GM19328 (cell line): ENCODE results near the gene RAPGEF2.
"Not testable (repeated sequence)": the region's sequence is repeated elsewhere in the genome, so short reads cannot be mapped to it uniquely, and the experiment has no call there.

Experiments used
- ATAC-seq: cut with Tn5 transposase; IDR thresholded peaks from one replicate; pipeline ENCODE4 v1.9.1; 2021; ENCODE audit warnings: mild to moderate bottlenecking, moderate library complexity; ENCODE audit not compliant: unreplicated experiment

RAPGEF2 gene

GRCh38 chr4:159353422-159354116 is 250.7 kb downstream of the RAPGEF2 start:
- ATAC-seq, result no peak

- no peak for ATAC-seq
These were observed 252.6 kb downstream of the RAPGEF2 start for GRCh38 chr4:159355466-159355865.

GRCh38 chr4:159357350-159357749 is 254.5 kb downstream of the RAPGEF2 start:
- ATAC-seq, result no peak

GRCh38 chr4:159358226-159358625 is 255.3 kb downstream of the RAPGEF2 start:
- no peak for ATAC-seq

- no peak for ATAC-seq
These were observed 257.7 kb downstream of the RAPGEF2 start for GRCh38 chr4:159360549-159360948.

- ATAC-seq, result no peak
These were observed 260.5 kb downstream of the RAPGEF2 start for GRCh38 chr4:159363361-159363760.

- ATAC-seq, result no peak
These were observed 264.3 kb downstream of the RAPGEF2 start for GRCh38 chr4:159366966-159367780.

GRCh38 chr4:159367781-159368080 is 264.9 kb downstream of the RAPGEF2 start:
- peak; percentile 65 for ATAC-seq

- no peak for ATAC-seq
These were observed 265.4 kb downstream of the RAPGEF2 start for GRCh38 chr4:159368320-159368719.

GRCh38 chr4:159369256-159369655 is 266.4 kb downstream of the RAPGEF2 start:
- no peak for ATAC-seq

- ATAC-seq, result no peak
These were observed 267.4 kb downstream of the RAPGEF2 start for GRCh38 chr4:159370286-159370685.

GRCh38 chr4:159374749-159375530 is 272.1 kb downstream of the RAPGEF2 start:
- ATAC-seq, result no peak

- ATAC-seq, result no peak
These were observed 273.4 kb downstream of the RAPGEF2 start for GRCh38 chr4:159376289-159376688.

- no peak for ATAC-seq
These were observed 275.3 kb downstream of the RAPGEF2 start for GRCh38 chr4:159378056-159378616.

GRCh38 chr4:159379064-159379463 is 276.2 kb downstream of the RAPGEF2 start:
- not testable (repeated sequence) for ATAC-seq

GRCh38 chr4:159379836-159380235 is 277.0 kb downstream of the RAPGEF2 start:
- ATAC-seq, result no peak

- no peak for ATAC-seq
These were observed 280.1 kb downstream of the RAPGEF2 start for GRCh38 chr4:159382856-159383561.

GRCh38 chr4:159383562-159383931 is 280.7 kb downstream of the RAPGEF2 start:
- ATAC-seq, result no peak

GRCh38 chr4:159384017-159384416 is 281.1 kb downstream of the RAPGEF2 start:
- ATAC-seq, result no peak

GRCh38 chr4:159384632-159385031 is 281.8 kb downstream of the RAPGEF2 start:
- no peak for ATAC-seq

GRCh38 chr4:159386620-159387019 is 283.7 kb downstream of the RAPGEF2 start:
- no peak for ATAC-seq
